ENCODE measurements around the gene KLRB1.

DNA sequence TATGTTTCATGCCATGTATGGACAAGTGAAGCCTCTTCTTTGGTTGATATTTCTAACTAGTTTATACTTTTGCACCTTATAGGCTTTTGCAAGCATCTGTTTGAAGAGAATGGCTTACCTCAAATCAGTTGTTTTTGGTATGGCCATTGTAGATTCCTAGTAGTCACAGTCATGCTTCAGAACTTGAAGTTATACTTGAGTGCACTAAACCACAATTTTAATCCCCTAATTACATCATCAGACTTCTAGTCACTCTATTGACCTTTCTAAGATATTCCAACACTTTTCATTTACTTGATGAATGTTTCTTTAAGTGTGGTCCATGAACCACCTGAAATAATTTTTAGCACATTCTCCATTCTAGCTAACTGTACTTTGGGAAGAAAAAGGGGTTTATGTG lies 18.6 kb upstream of the KLRB1 start:
- TF ChIP-seq, protein P1, sequence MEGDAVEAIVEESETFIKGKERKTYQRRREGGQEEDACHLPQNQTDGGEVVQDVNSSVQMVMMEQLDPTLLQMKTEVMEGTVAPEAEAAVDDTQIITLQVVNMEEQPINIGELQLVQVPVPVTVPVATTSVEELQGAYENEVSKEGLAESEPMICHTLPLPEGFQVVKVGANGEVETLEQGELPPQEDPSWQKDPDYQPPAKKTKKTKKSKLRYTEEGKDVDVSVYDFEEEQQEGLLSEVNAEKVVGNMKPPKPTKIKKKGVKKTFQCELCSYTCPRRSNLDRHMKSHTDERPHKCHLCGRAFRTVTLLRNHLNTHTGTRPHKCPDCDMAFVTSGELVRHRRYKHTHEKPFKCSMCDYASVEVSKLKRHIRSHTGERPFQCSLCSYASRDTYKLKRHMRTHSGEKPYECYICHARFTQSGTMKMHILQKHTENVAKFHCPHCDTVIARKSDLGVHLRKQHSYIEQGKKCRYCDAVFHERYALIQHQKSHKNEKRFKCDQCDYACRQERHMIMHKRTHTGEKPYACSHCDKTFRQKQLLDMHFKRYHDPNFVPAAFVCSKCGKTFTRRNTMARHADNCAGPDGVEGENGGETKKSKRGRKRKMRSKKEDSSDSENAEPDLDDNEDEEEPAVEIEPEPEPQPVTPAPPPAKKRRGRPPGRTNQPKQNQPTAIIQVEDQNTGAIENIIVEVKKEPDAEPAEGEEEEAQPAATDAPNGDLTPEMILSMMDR (optimal IDR thresholded peaks at IDR 0.05 in 1 of 3, IDR thresholded peaks at IDR 0.05 in 1 of 3, conservative IDR thresholded peaks at IDR 0.05 in 1 of 3; ENCODE audit: extremely low read depth in 1 of 3, insufficient read depth in 2 of 3, low read length in 3 of 3), result no peak
- no peak for TF ChIP-seq EZH2 (IDR thresholded peaks at IDR 0.05; ENCODE audit: low read length)
